Heart right ventricle (tissue), 16 donors: ENCODE data around the gene PIGW. TPM values are rescaled to one million over a fixed set of nuclear protein-coding genes. Genes with fewer than 3 reads are reported as not detected.

Experiments used
- ATAC-seq, 8 donors: fragments of 200-7000 bp; cut with Tn5 transposase; one replicate each; pipeline ENCODE4 v1.9.1; 2020; ENCODE audit warnings: mild to moderate bottlenecking in 8 of 8, moderate library complexity in 8 of 8, moderate number of reproducible peaks in 1 of 8
- DNase-seq, 2 donors: peaks; one replicate each; pipeline ENCODE4 v3.0.0-alpha.2; 2020
- H3K27ac ChIP-seq, 10 donors: fragments of 200-600 bp; sonication (generic) in 2 of 10; one replicate each; pipeline versions ENCODE4 v1.5.0 to v1.8.0; 2020 to 2022; ENCODE audit warnings: mild to moderate bottlenecking in 3 of 10
- H3K27me3 ChIP-seq, 7 donors: fragments of 200-600 bp; one replicate each; pipeline ENCODE4 v1.8.0; 2021 to 2022; ENCODE audit warnings: mild to moderate bottlenecking in 2 of 7
- H3K36me3 ChIP-seq, 9 donors: fragments of 200-600 bp; sonication (generic) in 1 of 9; one replicate each; pipeline versions ENCODE4 v1.5.0 to v1.8.0; 2020 to 2022; ENCODE audit warnings: mild to moderate bottlenecking in 2 of 9
- H3K4me1 ChIP-seq, 9 donors: fragments of 200-600 bp; sonication (generic) in 1 of 9; one replicate each; pipeline versions ENCODE4 v1.5.0 to v1.8.0; 2020 to 2022; ENCODE audit warnings: mild to moderate bottlenecking in 4 of 9
- H3K4me3 ChIP-seq, 10 donors: fragments of 200-600 bp; sonication (generic) in 2 of 10; one replicate each; pipeline versions ENCODE4 v1.5.0 to v1.8.0; 2020 to 2022; ENCODE audit warnings: mild to moderate bottlenecking in 7 of 10, moderate library complexity in 2 of 10
- H3K9me3 ChIP-seq, 11 donors: fragments of 200-600 bp in 10 of 11; sonication (generic) in 2 of 11; one replicate each; pipeline versions ENCODE4 v1.5.0 to v1.8.0; 2013 to 2022; ENCODE audit warnings: mild to moderate bottlenecking in 2 of 11, control low read depth in 1 of 11, moderate library complexity in 1 of 11
- CTCF ChIP-seq, 9 donors: fragments of 200-600 bp; sonication (generic) in 2 of 9; IDR thresholded peaks; one replicate each; pipeline versions ENCODE4 v1.5.0 to v1.8.0; 2021 to 2022; ENCODE audit warnings: antibody characterized with exemption in 9 of 9, mild to moderate bottlenecking in 5 of 9, moderate library complexity in 1 of 9
- WGBS, 2 donors: extraction: QIAGEN DNeasy Blood & Tissue Kit; methylation state at CpG; one replicate each; pipeline ENCODE4 v1.1.7; 2013; ENCODE audit warnings: inconsistent platforms in 1 of 2; 5-methylcytosine and 5-hydroxymethylcytosine counted together
- intact Hi-C, 10 donors: fragments of 100-400 bp; cut with DNase I; formaldehyde crosslinking; loops; one replicate each; pipeline versions ENCODE4 v1.11.1 to v1.14.2; 2022
- long read RNA-seq, 3 donors: library from polyadenylated mRNA; unstranded; transcript quantifications; one replicate each; pipeline ENCODE4 v2.0.0, GENCODE V29; 2020 to 2021
- polyA plus RNA-seq, 2 donors: library from polyadenylated mRNA; stranded (reverse); fragments of 200-250 nt; gene quantifications; one replicate each; pipeline ENCODE4 v1.2.3, GENCODE V29; 2013
- total RNA-seq, 10 donors: library from RNA; stranded (reverse); fragmentation: NEBNext Ultra II Directional in 3 of 10; extraction: Animal tissue kit (Norgen Biotek cat#: 25700) in 3 of 10; gene quantifications; one replicate each; pipeline versions ENCODE4 v1.2.1 to v1.2.4, GENCODE V29; 2021 to 2023
- donor health status: Arrhythmogenic right ventricular cardiomyopathy.
- donor health status: ischemic (EF 13 %, LVEDD 7.1; RV severe dilation, severe dysfunction).
- donor health status: healthy with polysubstance abuse.
- donor health status: DM: no; HTN: yes; CAD: no.
- donor health status: DM: no; HTN: no; CAD: no.
- donor health status: ischemic (EF 25% LVEDD 6.9; RV normal size, moderate dysfunction).
- donor health status: ischemic (EF 25% LVEDD 5.7; RV mildly dilated, moderate dysfunction).
- donor health status: healthy.
- donor health status: DM: yes; HTN: yes; CAD: no.
- donor health status: Ischemic cardiomyopathy.
- donor health status: ischemic (EF 35%, LVEDD 5.7; RV mildly dilated, moderate dysfunction).
- donor health status: nonischemic (EF 11% LVEDD 7.7; RV severe dilation, severe dysfunction).
- donor health status: DM: yes; HTN: yes; CAD: no.
- donor health status: PGD.
- donor health status: ischemic (EF 29% LVEDD 5.4; RV normal size, mild dysfunction).
- donor health status: nonischemic (EF 23%, LVEDD 6.1; RV moderate dilation, normal function).

The PIGW gene
- total RNA-seq (10 to 100 TPM in 1 of 10 donors, 1 to 10 TPM in 9; 4.0 to 10.2 (median 6.5) TPM), polyA plus RNA-seq (1 to 10 TPM; 2.5 to 5.1 TPM)
- long read RNA-seq, donor 1, partial matches to known transcripts = 0 of 5 reads
- long read RNA-seq, donor 1, other reads (novel, unspliced or antisense) = 1 of 5 reads
- long read RNA-seq, donor 2, transcript PIGW-204 (2 exons, 2,312 nt) = major isoform, 6 of 9 reads
- long read RNA-seq, donor 2, partial matches to known transcripts = 0 of 9 reads
- long read RNA-seq, donor 2, other reads (novel, unspliced or antisense) = 0 of 9 reads
- long read RNA-seq, donor 3, transcript PIGW-206 (2 exons, 2,264 nt) = minor isoform, 11 of 61 reads
- long read RNA-seq, donor 3, transcript PIGW-205 (2 exons, 876 nt) = minor isoform, 5 of 61 reads
- long read RNA-seq, donor 3, transcript PIGW-204 (2 exons, 2,312 nt) = major isoform, 42 of 61 reads
- long read RNA-seq, donor 3, partial matches to known transcripts = 2 of 61 reads
- long read RNA-seq, donor 3, other reads (novel, unspliced or antisense) = 1 of 61 reads

- H3K4me3 ChIP-seq = peak within 1 kb of the TSS; percentile 55 to 89 (median 78)
- no peaks in the 10 kb centered on the region for H3K27me3 ChIP-seq
- TF ChIP-seq CTCF (IDR thresholded peaks at IDR 0.05) = peak in 3 of 9 donors; percentile 30 to 40 (median 34)
- no peaks in the 10 kb centered on the region for H3K9me3 ChIP-seq
- peaks cover 0 to 24% (median 15%) of the 10 kb centered on the region in 9 donors for H3K4me1 ChIP-seq
- intact Hi-C loops = loop anchor here in 4 of 10 donors (2.0 to 10.0 kb wide), 4 partner anchors 50 to 60 kb away; partner anchors contain the start of genes DHRS11 (in 2 of the 4) and ZNHIT3 (in 1 of the 4)
- 0% methylated on average over 83 of the region's 83 CpGs for WGBS, 2 donors
- peaks cover 0 to 65% (median 9%) of the 10 kb centered on the region in 9 donors for H3K36me3 ChIP-seq
- peak; percentile 86 to 90 for DNase-seq
- peak; percentile 92 to 96 (median 94) for ATAC-seq
- peak within 1 kb of the TSS; percentile 86 to 99 (median 96) for H3K27ac ChIP-seq
These were observed at the start of gene PIGW, which contains the start of gene MYO19 for GRCh38 chr17:36534840-36535668. TSS of gene PIGW (plus strand) at chr17:36534987. CDS start at chr17:36537102, 2,115 bp downstream. TSS of gene MYO19 (minus strand) at chr17:36534868. CDS start at chr17:36532538, 2,330 bp downstream.

- ATAC-seq (no peak), DNase-seq (no peak)
- Histone ChIP-seq H3K36me3 (peaks cover 0 to 7% (median 0%) of the 10 kb centered on the region in 9 donors), H3K27ac (no peak overlapping the region), H3K4me1 (peaks cover 17 to 48% (median 33%) of the 10 kb centered on the region in 9 donors), H3K27me3 (peaks cover 0 to 31% (median 24%) of the 10 kb centered on the region in 7 donors), H3K9me3 (peaks cover 0 to under 1% (median 0%) of the 10 kb centered on the region in 11 donors), H3K4me3 (no peak overlapping the region)
- 92 to 96% methylated on average over 8 of the region's 8 CpGs for WGBS, 2 donors
- no peak for TF ChIP-seq CTCF (IDR thresholded peaks at IDR 0.05)
- intact Hi-C loops = loop anchor here in 3 of 10 donors (10.0 kb wide), 3 partner anchors 50 to 110 kb away; partner anchors contain the start of genes DHRS11 (in 1 of the 3), GGNBP2 (in 1 of the 3), MYO19 (in 1 of the 3) and PIGW (in 1 of the 3)
These were observed 49.8 kb upstream of the PIGW start for GRCh38 chr17:36485027-36485426.

- H3K4me3 ChIP-seq = peak overlapping the region; percentile 77 to 98 (median 89)
- WGBS, 2 donors = 34 to 37% methylated on average over 10 of the region's 10 CpGs
- peaks cover 0 to 5% (median 0%) of the 10 kb centered on the region in 11 donors for H3K9me3 ChIP-seq
- H3K4me1 ChIP-seq = peaks cover 17 to 48% (median 33%) of the 10 kb centered on the region in 9 donors
- H3K27ac ChIP-seq = peak overlapping the region in 8 of 10 donors; percentile 73 to 89 (median 86)
- peaks cover 0 to 23% (median 17%) of the 10 kb centered on the region in 7 donors for H3K27me3 ChIP-seq
- DNase-seq (no peak), ATAC-seq (no peak)
- TF ChIP-seq CTCF (IDR thresholded peaks at IDR 0.05) = no peak
- H3K36me3 ChIP-seq = peaks cover 0 to 11% (median 0%) of the 10 kb centered on the region in 9 donors
- intact Hi-C loops = loop anchor here in 3 of 10 donors (2.0 to 10.0 kb wide), 4 partner anchors 49 to 517 kb away; partner anchors contain the start of genes DHRS11 (in 1 of the 3), GGNBP2 (in 1 of the 3), MYO19 (in 1 of the 3) and PIGW (in 1 of the 3)
These were observed 49.0 kb upstream of the PIGW start for GRCh38 chr17:36485805-36486203.
